AG04450 (cell line): Measurements from ENCODE around the gene CRACDL. TPM values are rescaled to one million over a fixed set of nuclear protein-coding genes. Genes with fewer than 3 reads are reported as not detected.

ENCODE experiments used
- CTCF ChIA-PET: fragments of 300-600, 350-600 bp; formaldehyde crosslinking; extraction: SDS; loops from one replicate; lab custom pipeline; 2022; ENCODE audit warnings: antibody characterized with exemption, inconsistent platforms; lab: Charles Lee
- POLR2A ChIA-PET: fragments of 350-600 bp; formaldehyde crosslinking; extraction: SDS; loops from one replicate; lab custom pipeline; 2021; ENCODE audit warnings: antibody characterized with exemption, inconsistent platforms; lab: Yijun Ruan, JAX
- DNase-seq: peaks from one replicate; pipeline ENCODE4 v3.0.0-alpha.2; 2011; ENCODE audit warnings: low read depth, low spot score
- H3K27ac ChIP-seq: one replicate; pipeline ENCODE4 v1.5.1; 2012; ENCODE audit warnings: low read depth, low read length, control low read depth
- H3K27me3 ChIP-seq: one replicate; pipeline ENCODE4 v1.6.0; 2012; ENCODE audit warnings: low read length; ENCODE audit not compliant: control insufficient read depth, insufficient read depth
- H3K4me3 ChIP-seq: 2 replicates; pipeline ENCODE4 v1.5.1; 2011; ENCODE audit warnings: mild to moderate bottlenecking, low read depth, low read length, control low read depth
- H3K9me3 ChIP-seq: 2 replicates; pipeline ENCODE4 v1.5.1; 2012; ENCODE audit warnings: low read length; ENCODE audit not compliant: control insufficient read depth, insufficient read depth
- CTCF ChIP-seq: IDR thresholded peaks from 2 replicates; pipeline ENCODE4 v1.5.1; 2011; ENCODE audit warnings: low read depth, low read length, control low read depth, inconsistent platforms
- polyA plus RNA-seq: library from polyadenylated mRNA; depleted of rRNA; stranded (reverse); fragments of >200 nt; gene quantifications from 2 replicates; pipeline ENCODE4 v1.2.3, GENCODE V29; 2011

Gene CRACDL
- polyA plus RNA-seq, 1 experiment: not detected

- ChIA-PET CTCF (no interaction called here), POLR2A (no interaction called here)
- H3K27ac ChIP-seq: no peak overlapping the region
- H3K27me3 ChIP-seq: peaks cover 4% of the 10 kb centered on the region
- DNase-seq: no peak
- H3K9me3 ChIP-seq: no peaks in the 10 kb centered on the region
- no peak for TF ChIP-seq CTCF
- H3K4me3 ChIP-seq: no peak overlapping the region
These were observed 90.0 kb downstream of the CRACDL start for GRCh38 chr2:98846041-98846440.

GRCh38 chr2:98842136-98842535 is 93.9 kb downstream of the CRACDL start:
- Histone ChIP-seq H3K4me3 (no peak overlapping the region), H3K9me3 (no peaks in the 10 kb centered on the region), H3K27me3 (peaks cover 4% of the 10 kb centered on the region), H3K27ac (no peak overlapping the region)
- POLR2A ChIA-PET: no interaction called here
- CTCF ChIA-PET: no interaction called here
- no peak for DNase-seq
- no peak for TF ChIP-seq CTCF

- H3K27ac ChIP-seq: no peak overlapping the region
- TF ChIP-seq CTCF: no peak
- DNase-seq: no peak
- POLR2A ChIA-PET: no interaction called here
- no peak overlapping the region for H3K4me3 ChIP-seq
- no peaks in the 10 kb centered on the region for H3K27me3 ChIP-seq
- no peaks in the 10 kb centered on the region for H3K9me3 ChIP-seq
- CTCF ChIA-PET: interaction anchor here (3.7 kb wide), 1 partner anchor 190 kb away, joined by 25 read pairs; no protein-coding TSS in a partner anchor
These were observed 96.7 kb downstream of the CRACDL start for GRCh38 chr2:98839292-98839691.

- ChIA-PET POLR2A (no interaction called here), CTCF (interaction anchor here (1.2 to 3.7 kb wide), 2 partner anchors 187 to 191 kb away, joined by 5 to 25 read pairs; no protein-coding TSS in a partner anchor)
- no peaks in the 10 kb centered on the region for H3K9me3 ChIP-seq
- no peak overlapping the region for H3K27ac ChIP-seq
- no peak for TF ChIP-seq CTCF
- H3K4me3 ChIP-seq: no peak overlapping the region
- H3K27me3 ChIP-seq: no peaks in the 10 kb centered on the region
- no peak for DNase-seq
These were observed 100.1 kb downstream of the CRACDL start for GRCh38 chr2:98835831-98836385.

- CTCF ChIA-PET: no interaction called here
- POLR2A ChIA-PET: no interaction called here
- TF ChIP-seq CTCF: no peak
- no peak for DNase-seq
- H3K4me3 ChIP-seq: no peak overlapping the region
- H3K27me3 ChIP-seq: peaks cover 3% of the 10 kb centered on the region
- no peaks in the 10 kb centered on the region for H3K9me3 ChIP-seq
- H3K27ac ChIP-seq: no peak overlapping the region
These were observed 102.1 kb downstream of the CRACDL start for GRCh38 chr2:98833917-98834263.
